Right lobe of liver (tissue), 4 donors: ENCODE results near the gene ATP5F1D.

Experiments
- CTCF ChIP-seq, 4 donors: fragments of 200-600 bp in 3 of 4; fragments of 450-650 bp in 1 of 4; IDR thresholded peaks; one replicate each; pipeline versions ENCODE4 v1.5.1 to v1.8.0; 2016 to 2022; ENCODE audit warnings: antibody characterized with exemption in 4 of 4, mild to moderate bottlenecking in 2 of 4
- POLR2A ChIP-seq: fragments of 450-650 bp; IDR thresholded peaks from one replicate; pipeline ENCODE4 v1.6.1; 2017; ENCODE audit warnings: antibody characterized with exemption, mild to moderate bottlenecking
- donor health status: DM: no; HTN: no; CAD: no.
- donor health status: DM: no; HTN: no; CAD: no.
- donor health status: DM: no; HTN: yes; CAD: no.

- TF ChIP-seq CTCF (IDR thresholded peaks at IDR 0.05) (no peak), POLR2A (no peak)
Observed at GRCh38 chr19:1287354-1288225, 46.0 kb downstream of the ATP5F1D start.
